HEK293 (cell line): ENCODE measurements around the gene OR5H2.

ENCODE experiments used
- CTCF ChIA-PET: fragments of 350-600 bp; formaldehyde crosslinking; extraction: SDS; loops from one replicate; lab custom pipeline; 2021; ENCODE audit warnings: antibody characterized with exemption; lab: Yijun Ruan, JAX
- POLR2A ChIA-PET: fragments of 300-600 bp; formaldehyde crosslinking; extraction: SDS; loops from one replicate; lab custom pipeline; 2020; ENCODE audit warnings: antibody characterized with exemption, inconsistent platforms; lab: Yijun Ruan, JAX
- H3K27ac ChIP-seq: fragments of 200-500 bp; sonication (Bioruptor generic); 2 replicates; pipeline ENCODE4 v1.5.1; 2014; ENCODE audit warnings: low read depth, low read length, control low read depth, inconsistent platforms; ENCODE audit errors: extremely low read depth
- H3K36me3 ChIP-seq, 2 experiments: fragments of 200-500 bp in 1 of 2; sonication (Bioruptor generic) in 1 of 2; 1 replicate in 1 of 2; 2 replicates in 1 of 2; pipeline ENCODE4 v1.5.1; 2014 to 2017; ENCODE audit warnings: inconsistent platforms in 2 of 2, low read length in 2 of 2; ENCODE audit not compliant: control insufficient read depth in 2 of 2, insufficient read depth in 1 of 2
- H3K4me1 ChIP-seq: fragments of 200-500 bp; sonication (Bioruptor generic); 2 replicates; pipeline ENCODE4 v1.5.1; 2014; ENCODE audit warnings: mild to moderate bottlenecking, low read length, inconsistent platforms; ENCODE audit not compliant: control insufficient read depth, insufficient read depth
- H3K4me3 ChIP-seq: 2 replicates; pipeline ENCODE4 v1.5.1; 2011; ENCODE audit warnings: low read depth, mild to moderate bottlenecking, control low read depth, low read length, moderate library complexity
- H3K9me3 ChIP-seq: fragments of 200-500 bp; sonication (Bioruptor generic); 2 replicates; pipeline ENCODE4 v1.5.1; 2014; ENCODE audit warnings: low read depth, low read length, inconsistent platforms; ENCODE audit not compliant: control insufficient read depth, insufficient read depth
- AEBP2 ChIP-seq: fragments of 450-650 bp; formaldehyde crosslinking; IDR thresholded peaks from 2 replicates; pipeline ENCODE4 v1.5.1; 2016; ENCODE audit warnings: missing biosample characterization, missing genetic modification characterization, borderline replicate concordance
- KLF7 ChIP-seq: fragments of 450-650 bp; formaldehyde crosslinking; IDR thresholded peaks from 2 replicates; pipeline ENCODE4 v1.5.1; 2016; ENCODE audit warnings: missing biosample characterization, missing genetic modification characterization, borderline replicate concordance
- MZF1 ChIP-seq: fragments of 450-650 bp; formaldehyde crosslinking; IDR thresholded peaks from 2 replicates; pipeline ENCODE4 v1.5.1; 2017; ENCODE audit warnings: missing biosample characterization, missing genetic modification characterization, borderline replicate concordance
- PRDM2 ChIP-seq: fragments of 450-650 bp; formaldehyde crosslinking; IDR thresholded peaks from 2 replicates; pipeline ENCODE4 v1.5.1; 2016; ENCODE audit warnings: missing biosample characterization, missing genetic modification characterization, borderline replicate concordance
- TRIM28 ChIP-seq: IDR thresholded peaks from 2 replicates; pipeline ENCODE4 v1.6.1; 2011; ENCODE audit warnings: low read length, control low read depth, borderline replicate concordance
- YY2 ChIP-seq: fragments of 450-650 bp; formaldehyde crosslinking; IDR thresholded peaks from 2 replicates; pipeline ENCODE4 v1.5.1; 2016; ENCODE audit warnings: missing biosample characterization, missing genetic modification characterization
- ZBTB10 ChIP-seq: fragments of 450-650 bp; formaldehyde crosslinking; IDR thresholded peaks from 2 replicates; pipeline ENCODE4 v1.5.1; 2016; ENCODE audit warnings: missing biosample characterization, missing genetic modification characterization
- ZFHX2 ChIP-seq: fragments of 450-650 bp; formaldehyde crosslinking; conservative IDR thresholded peaks from 2 replicates; pipeline ENCODE4 v1.5.1; 2016; ENCODE audit warnings: missing biosample characterization, missing genetic modification characterization
- ZFP41 ChIP-seq: fragments of 450-650 bp; formaldehyde crosslinking; IDR thresholded peaks from 2 replicates; pipeline ENCODE4 v1.5.1; 2016; ENCODE audit warnings: missing biosample characterization, missing genetic modification characterization, borderline replicate concordance
- ZNF140 ChIP-seq: fragments of 450-650 bp; formaldehyde crosslinking; IDR thresholded peaks from 2 replicates; pipeline ENCODE4 v1.5.1; 2016; ENCODE audit warnings: missing biosample characterization, missing genetic modification characterization
- ZNF23 ChIP-seq: fragments of 450-650 bp; formaldehyde crosslinking; IDR thresholded peaks from 2 replicates; pipeline ENCODE4 v1.5.1; 2016; ENCODE audit warnings: missing biosample characterization, missing genetic modification characterization, borderline replicate concordance
- ZNF248 ChIP-seq: fragments of 450-650 bp; formaldehyde crosslinking; IDR thresholded peaks from 2 replicates; pipeline ENCODE4 v1.5.1; 2017; ENCODE audit warnings: missing biosample characterization, missing genetic modification characterization
- ZNF311 ChIP-seq: fragments of 450-650 bp; formaldehyde crosslinking; IDR thresholded peaks from 2 replicates; pipeline ENCODE4 v1.5.1; 2017; ENCODE audit warnings: missing biosample characterization, missing genetic modification characterization, borderline replicate concordance
- ZNF335 ChIP-seq: fragments of 450-650 bp; formaldehyde crosslinking; conservative IDR thresholded peaks from 2 replicates; pipeline ENCODE4 v1.5.1; 2016; ENCODE audit warnings: missing biosample characterization, missing genetic modification characterization
- ZNF416 ChIP-seq: fragments of 450-650 bp; formaldehyde crosslinking; IDR thresholded peaks from 2 replicates; pipeline ENCODE4 v1.5.1; 2016; ENCODE audit warnings: missing biosample characterization, missing genetic modification characterization
- ZNF514 ChIP-seq: fragments of 450-650 bp; formaldehyde crosslinking; IDR thresholded peaks from 2 replicates; pipeline ENCODE4 v1.5.1; 2016; ENCODE audit warnings: missing biosample characterization, missing genetic modification characterization
- ZNF529 ChIP-seq: fragments of 450-650 bp; formaldehyde crosslinking; IDR thresholded peaks from 2 replicates; pipeline ENCODE4 v1.5.1; 2017; ENCODE audit warnings: missing genetic modification characterization, missing biosample characterization; ENCODE audit not compliant: insufficient replicate concordance
- ZNF654 ChIP-seq: fragments of 450-650 bp; formaldehyde crosslinking; IDR thresholded peaks from 2 replicates; pipeline ENCODE4 v1.5.1; 2016; ENCODE audit warnings: low read depth, missing biosample characterization, missing genetic modification characterization
- ZNF664 ChIP-seq: fragments of 450-650 bp; formaldehyde crosslinking; IDR thresholded peaks from 2 replicates; pipeline ENCODE4 v1.5.1; 2016; ENCODE audit warnings: missing biosample characterization, missing genetic modification characterization
- ZNF677 ChIP-seq: fragments of 450-650 bp; IDR thresholded peaks from 2 replicates; pipeline ENCODE4 v1.5.0; 2018; ENCODE audit warnings: missing biosample characterization, mild to moderate bottlenecking, missing genetic modification characterization, moderate library complexity
- ZNF747 ChIP-seq: fragments of 450-650 bp; formaldehyde crosslinking; IDR thresholded peaks from 2 replicates; pipeline ENCODE4 v1.5.1; 2016; ENCODE audit warnings: missing biosample characterization, missing genetic modification characterization
- ZNF792 ChIP-seq: fragments of 450-650 bp; formaldehyde crosslinking; IDR thresholded peaks from 2 replicates; pipeline ENCODE4 v1.5.1; 2016; ENCODE audit warnings: missing biosample characterization, missing genetic modification characterization
- ZSCAN18 ChIP-seq: fragments of 450-650 bp; formaldehyde crosslinking; IDR thresholded peaks from 2 replicates; pipeline ENCODE4 v1.5.1; 2016; ENCODE audit warnings: missing biosample characterization, missing genetic modification characterization
- ZSCAN23 ChIP-seq: fragments of 450-650 bp; formaldehyde crosslinking; IDR thresholded peaks from 2 replicates; pipeline ENCODE4 v1.5.1; 2016; ENCODE audit warnings: missing biosample characterization, missing genetic modification characterization

The OR5H2 gene

GRCh38 chr3:98242155-98242554 lies 40.1 kb upstream of the OR5H2 start (continued):
- TF ChIP-seq ZBTB10 (tag by site-specific recombination) (no peak), ZNF792 (no peak), ZNF335 (tag by site-specific recombination) (no peak), ZFHX2 (tag by site-specific recombination) (no peak), ZNF664 (tag by site-specific recombination) (no peak), ZNF140 (tag by site-specific recombination) (no peak), ZNF529 (tag by site-specific recombination) (no peak)
- TF ChIP-seq, all 188 proteins: peak for 0

- POLR2A ChIA-PET: no interaction called here
- Histone ChIP-seq H3K4me3 (no peak overlapping the region), H3K27ac (no peak overlapping the region), H3K4me1 (no peaks in the 10 kb centered on the region), H3K36me3 (no peaks in the 10 kb centered on the region), H3K9me3 (no peaks in the 10 kb centered on the region)
- TF ChIP-seq ZNF311 (tag by site-specific recombination): no peak
- no peak for TF ChIP-seq ZSCAN23 (tag by site-specific recombination)
- TF ChIP-seq TRIM28: no peak
- no peak for TF ChIP-seq ZNF23 (tag by site-specific recombination)
- CTCF ChIA-PET: no interaction called here
These were observed 38.5 kb upstream of the OR5H2 start for GRCh38 chr3:98243843-98244242.

GRCh38 chr3:98246142-98246541 lies 36.2 kb upstream of the OR5H2 start:
- H3K9me3 ChIP-seq: no peaks in the 10 kb centered on the region
- ChIA-PET CTCF (interaction anchor here (0.6 kb wide), 1 partner anchor 64 kb away, joined by 3 read pairs; no protein-coding TSS in a partner anchor), POLR2A (no interaction called here)
- no peak overlapping the region for H3K27ac ChIP-seq
- H3K4me1 ChIP-seq: no peaks in the 10 kb centered on the region
- no peak overlapping the region for H3K4me3 ChIP-seq
- H3K36me3 ChIP-seq: no peaks in the 10 kb centered on the region
- TF ChIP-seq ZSCAN18 (no peak), ZFP41 (no peak), MZF1 (no peak), YY2 (tag by site-specific recombination) (no peak), ZNF248 (tag by site-specific recombination) (no peak), ZNF416 (tag by site-specific recombination) (no peak), ZNF677 (no peak), ZNF654 (tag by site-specific recombination) (no peak), AEBP2 (tag by site-specific recombination) (no peak), ZNF747 (tag by site-specific recombination) (no peak), PRDM2 (tag by site-specific recombination) (no peak), KLF7 (no peak), ZNF514 (tag by site-specific recombination) (no peak)
